ENCODE results near the gene CCDC134.

DNA sequence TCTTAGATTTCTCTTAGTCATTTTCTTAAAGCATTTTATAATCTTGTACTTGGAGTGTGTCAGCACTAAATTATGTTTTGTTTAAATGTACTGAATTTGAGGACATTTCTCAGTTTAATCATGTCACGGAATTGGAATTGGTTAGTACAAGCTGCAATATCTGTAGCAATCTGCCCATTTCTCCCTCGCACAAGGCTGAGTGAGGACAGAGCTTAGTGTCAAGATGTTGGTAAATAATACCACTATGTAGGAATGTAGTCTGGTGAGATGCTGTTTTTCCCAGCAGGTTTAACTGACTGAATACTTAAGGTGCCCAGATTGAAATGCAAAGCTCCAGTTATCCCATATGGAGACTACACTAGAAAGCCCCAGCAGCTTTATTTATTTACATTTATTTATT, 63.0 kb downstream of the CCDC134 start:
- TF ChIP-seq, protein P1, sequence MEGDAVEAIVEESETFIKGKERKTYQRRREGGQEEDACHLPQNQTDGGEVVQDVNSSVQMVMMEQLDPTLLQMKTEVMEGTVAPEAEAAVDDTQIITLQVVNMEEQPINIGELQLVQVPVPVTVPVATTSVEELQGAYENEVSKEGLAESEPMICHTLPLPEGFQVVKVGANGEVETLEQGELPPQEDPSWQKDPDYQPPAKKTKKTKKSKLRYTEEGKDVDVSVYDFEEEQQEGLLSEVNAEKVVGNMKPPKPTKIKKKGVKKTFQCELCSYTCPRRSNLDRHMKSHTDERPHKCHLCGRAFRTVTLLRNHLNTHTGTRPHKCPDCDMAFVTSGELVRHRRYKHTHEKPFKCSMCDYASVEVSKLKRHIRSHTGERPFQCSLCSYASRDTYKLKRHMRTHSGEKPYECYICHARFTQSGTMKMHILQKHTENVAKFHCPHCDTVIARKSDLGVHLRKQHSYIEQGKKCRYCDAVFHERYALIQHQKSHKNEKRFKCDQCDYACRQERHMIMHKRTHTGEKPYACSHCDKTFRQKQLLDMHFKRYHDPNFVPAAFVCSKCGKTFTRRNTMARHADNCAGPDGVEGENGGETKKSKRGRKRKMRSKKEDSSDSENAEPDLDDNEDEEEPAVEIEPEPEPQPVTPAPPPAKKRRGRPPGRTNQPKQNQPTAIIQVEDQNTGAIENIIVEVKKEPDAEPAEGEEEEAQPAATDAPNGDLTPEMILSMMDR (conservative IDR thresholded peaks at IDR 0.05): no peak
- no peak for TF ChIP-seq ZFX (IDR thresholded peaks at IDR 0.05)
